Neural progenitor cell (in vitro differentiated cells): ENCODE results near the gene AVP.

Experiments used
- EZH2phosphoT487 ChIP-seq: fragments of 200-600 bp; sonication (generic); IDR thresholded peaks from 2 replicates; pipeline ENCODE4 v1.6.1; 2017; ENCODE audit warnings: antibody characterized with exemption
- TF ChIP-seq, protein P1 (sequence below): fragments of 200-600 bp; sonication (generic); IDR thresholded peaks from 2 replicates; pipeline ENCODE4 v1.5.1; 2017; ENCODE audit warnings: antibody characterized with exemption, mild to moderate bottlenecking

DNA sequence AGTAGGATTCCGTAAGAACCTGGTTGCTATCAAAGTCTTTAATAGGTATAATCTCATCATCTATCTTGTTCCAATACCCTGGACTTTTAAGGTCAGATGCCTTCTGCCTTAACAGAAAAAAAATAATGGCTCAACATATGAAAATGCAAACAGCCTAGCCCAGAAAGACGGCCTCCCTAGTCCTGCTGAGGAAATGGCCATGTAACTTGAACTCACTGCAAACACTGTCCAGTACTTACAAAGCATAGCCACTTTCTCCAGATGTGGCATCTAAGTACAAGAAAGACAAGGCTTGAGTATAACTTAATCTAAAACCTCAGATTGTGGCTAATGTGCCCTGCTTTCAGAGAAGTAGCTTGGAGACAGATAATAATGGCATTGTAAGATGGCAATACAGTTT, 48.6 kb upstream of the AVP start:
- TF ChIP-seq, protein P1, sequence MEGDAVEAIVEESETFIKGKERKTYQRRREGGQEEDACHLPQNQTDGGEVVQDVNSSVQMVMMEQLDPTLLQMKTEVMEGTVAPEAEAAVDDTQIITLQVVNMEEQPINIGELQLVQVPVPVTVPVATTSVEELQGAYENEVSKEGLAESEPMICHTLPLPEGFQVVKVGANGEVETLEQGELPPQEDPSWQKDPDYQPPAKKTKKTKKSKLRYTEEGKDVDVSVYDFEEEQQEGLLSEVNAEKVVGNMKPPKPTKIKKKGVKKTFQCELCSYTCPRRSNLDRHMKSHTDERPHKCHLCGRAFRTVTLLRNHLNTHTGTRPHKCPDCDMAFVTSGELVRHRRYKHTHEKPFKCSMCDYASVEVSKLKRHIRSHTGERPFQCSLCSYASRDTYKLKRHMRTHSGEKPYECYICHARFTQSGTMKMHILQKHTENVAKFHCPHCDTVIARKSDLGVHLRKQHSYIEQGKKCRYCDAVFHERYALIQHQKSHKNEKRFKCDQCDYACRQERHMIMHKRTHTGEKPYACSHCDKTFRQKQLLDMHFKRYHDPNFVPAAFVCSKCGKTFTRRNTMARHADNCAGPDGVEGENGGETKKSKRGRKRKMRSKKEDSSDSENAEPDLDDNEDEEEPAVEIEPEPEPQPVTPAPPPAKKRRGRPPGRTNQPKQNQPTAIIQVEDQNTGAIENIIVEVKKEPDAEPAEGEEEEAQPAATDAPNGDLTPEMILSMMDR, result no peak
- no peak for TF ChIP-seq EZH2phosphoT487
